Glomerular visceral epithelial cell (primary cell): ENCODE data around the gene TRIM63.

Experiments
- DNase-seq: peaks from one replicate; pipeline ENCODE4 v3.0.0-alpha.2; 2016; ENCODE audit errors: extremely low spot score

The TRIM63 gene

DNA sequence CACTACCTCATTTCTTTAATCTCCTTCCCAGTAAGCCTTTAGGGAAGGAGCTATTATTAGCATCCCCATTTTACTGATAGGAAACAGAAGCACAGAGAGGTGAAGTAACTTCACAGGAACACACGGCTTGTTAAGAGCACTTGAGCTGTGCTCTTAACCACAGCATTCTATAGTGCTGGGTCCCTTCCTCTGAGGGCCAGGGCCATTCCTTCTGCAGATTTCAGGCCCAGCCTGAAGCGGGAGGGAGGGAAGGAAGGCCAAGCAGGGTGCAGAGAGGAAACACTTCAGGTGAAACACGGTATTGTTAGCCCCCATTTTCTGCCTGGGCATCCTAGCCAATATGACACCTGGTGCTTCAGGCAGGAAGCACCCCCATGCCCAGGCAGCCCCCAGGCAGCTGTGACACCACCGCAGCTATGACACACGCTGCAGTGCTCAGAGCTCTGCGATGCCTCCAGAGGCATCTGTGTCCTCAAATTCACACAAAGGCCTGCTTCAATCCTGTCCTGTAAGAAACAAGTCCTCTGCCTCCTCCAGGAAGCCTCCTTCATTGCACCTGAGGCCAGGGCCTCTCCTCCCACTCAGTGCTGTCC lies 50.4 kb downstream of the TRIM63 start:
- DNase-seq = no peak

DNA sequence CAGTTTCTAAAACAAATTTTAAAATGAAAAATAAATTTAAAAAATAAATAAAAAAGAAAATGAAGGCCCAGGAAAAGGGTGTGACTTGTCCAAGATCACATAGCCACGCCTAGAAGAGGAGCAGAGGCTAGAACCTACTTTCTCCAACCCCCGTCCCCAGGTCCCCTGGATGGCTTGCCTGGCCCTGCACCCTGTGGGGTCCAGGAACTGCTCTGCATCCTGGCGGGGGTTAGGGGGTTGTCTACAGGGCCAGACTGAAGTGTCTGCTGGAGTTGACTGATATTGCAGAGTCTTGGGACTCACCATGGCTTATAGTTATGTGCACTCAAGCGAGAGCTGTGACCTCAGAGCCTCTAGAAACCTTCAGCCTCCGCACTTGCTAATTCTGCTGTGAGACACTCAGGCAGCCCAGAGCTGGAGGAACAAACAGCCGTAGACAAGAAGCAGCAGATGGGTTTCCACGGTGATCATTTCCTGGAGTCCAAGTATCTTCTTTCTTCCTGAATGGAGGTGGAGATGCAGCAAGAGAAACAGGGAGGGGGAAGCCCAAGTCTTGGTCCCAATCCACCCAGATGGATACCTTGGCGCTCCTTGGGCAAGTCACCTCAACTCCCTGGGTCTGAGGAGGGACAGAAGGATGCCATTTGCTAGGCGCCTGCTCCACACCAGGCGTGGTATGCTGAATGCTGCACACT lies 51.0 kb downstream of the TRIM63 start:
- DNase-seq = peak; percentile 19

DNA sequence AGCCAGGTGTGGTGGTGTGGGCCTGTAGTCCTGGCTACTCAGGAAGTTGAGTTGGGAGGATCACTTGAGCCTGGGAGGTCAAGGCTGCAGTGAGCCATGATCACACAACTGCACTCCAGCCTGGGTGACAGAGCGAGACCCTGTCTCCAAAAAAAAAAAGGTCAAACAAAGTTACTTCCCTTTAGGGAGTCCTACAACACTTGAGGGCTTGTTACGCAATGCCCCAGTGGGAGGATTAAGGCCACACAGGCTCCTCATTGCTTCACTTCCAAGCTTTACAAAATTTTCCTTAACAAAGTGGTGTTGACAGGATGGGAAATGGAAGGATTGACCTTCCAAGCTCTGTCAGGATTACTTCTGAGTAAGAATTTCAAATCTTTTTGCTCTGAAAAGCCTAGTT lies 52.1 kb downstream of the TRIM63 start:
- DNase-seq = no peak

DNA sequence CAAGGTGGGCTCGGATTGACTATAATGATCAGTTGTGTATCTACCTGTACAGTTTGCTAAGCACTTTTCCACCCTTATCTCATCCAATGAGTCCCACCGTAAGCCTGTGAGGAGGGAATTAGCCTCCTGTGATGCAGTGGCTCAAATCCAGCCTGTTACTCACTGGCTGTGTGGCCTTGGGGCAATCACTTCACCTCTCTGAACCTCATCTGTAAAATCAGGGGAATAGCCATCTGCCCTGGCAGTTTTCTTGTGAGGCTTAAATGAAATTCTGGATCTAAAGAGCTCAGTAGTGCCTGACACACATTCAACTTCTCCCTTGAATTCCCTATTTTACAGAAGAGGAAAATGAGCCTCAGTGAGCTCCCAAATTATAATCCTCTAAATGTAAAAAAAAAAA lies 53.3 kb downstream of the TRIM63 start:
- DNase-seq = no peak

DNA sequence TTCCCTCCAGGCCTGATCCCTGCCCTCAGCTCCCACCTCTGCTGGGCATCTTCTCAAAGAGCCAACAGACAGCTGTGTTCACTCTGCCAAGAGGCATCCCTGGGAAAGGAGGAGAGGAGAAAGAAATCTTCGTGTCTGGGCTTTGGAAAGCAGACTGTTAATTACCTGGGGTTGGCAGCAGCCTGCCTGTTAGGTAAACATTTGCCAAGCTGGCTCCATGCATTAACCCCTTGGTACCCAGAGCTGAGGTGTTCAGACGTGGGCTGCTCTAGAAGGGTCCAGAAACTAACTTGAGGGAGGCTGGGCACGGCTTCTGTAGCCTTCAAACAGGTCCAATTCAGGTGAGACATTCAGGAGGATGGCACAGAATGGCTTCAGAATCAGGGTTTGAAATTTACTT lies 54.6 kb downstream of the TRIM63 start:
- no peak for DNase-seq

DNA sequence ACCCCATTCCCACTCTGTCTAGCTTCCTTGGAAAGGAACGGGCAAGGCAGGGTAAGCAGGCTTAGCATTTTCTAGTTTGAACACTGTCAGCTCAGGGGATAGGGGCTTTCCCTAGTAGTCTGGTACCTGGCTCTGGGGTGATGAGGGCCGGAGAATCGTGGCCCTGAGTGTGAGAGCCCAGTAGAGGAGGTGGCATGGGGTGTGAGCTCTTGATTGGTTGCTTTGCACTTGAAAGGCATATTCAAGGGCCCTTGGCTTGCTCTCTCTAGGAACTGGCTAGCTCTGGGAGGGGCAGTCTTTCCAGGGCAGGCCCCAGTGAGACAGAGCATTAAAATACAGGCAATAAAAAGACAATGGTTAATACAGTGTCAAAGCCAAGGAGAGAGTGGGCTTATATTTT lies 56.6 kb downstream of the TRIM63 start:
- DNase-seq = no peak

DNA sequence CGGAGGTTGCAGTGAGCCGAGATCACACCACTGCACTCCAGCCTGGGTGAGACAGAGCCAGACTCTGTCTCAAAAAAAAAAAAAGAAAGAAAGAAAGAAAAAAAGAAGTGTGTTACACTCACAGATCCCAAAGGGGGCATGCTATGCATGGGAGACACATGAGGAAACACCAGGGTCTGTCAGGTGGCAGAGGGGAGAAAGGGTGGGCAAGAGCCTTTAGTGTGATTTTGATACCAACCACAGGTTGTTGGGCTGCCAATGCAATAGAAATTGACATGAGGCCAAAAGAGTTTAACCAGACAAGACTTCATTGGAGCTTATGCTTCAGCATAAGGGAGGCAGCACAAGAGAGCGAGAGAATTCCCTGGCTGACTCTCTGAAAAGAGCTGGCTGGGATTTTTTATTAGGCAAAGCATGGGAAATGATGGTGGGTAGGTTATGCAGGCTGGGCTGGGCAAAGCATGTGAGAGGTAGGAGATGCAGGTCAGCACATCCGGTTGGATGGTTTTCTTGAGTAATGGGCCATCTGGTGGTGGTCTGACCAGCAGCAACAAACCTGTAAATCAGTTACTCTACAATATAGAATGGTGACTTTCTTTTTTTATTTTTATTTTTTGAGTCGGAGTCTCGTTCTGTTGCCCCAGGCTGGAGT lies 57.5 kb downstream of the TRIM63 start:
- DNase-seq = no peak

DNA sequence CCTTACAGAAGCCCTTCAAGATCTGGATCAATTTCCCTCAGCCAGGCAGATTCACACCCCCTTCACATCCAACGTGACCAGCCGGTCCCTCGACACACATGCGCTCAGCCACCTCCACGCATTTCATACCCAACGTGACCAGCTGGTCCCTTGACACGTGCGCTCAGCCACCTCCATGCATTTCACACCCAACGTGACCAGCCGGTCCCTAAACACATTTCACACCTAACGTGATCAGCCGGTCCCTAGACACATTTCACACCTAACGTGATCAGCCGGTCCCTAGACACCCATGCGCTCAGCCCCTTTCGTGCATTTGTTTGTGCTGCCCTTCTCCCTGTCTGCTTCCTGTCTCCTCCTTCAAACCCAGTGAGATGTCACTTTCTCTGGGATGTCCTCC lies 60.7 kb downstream of the TRIM63 start:
- DNase-seq = no peak

DNA sequence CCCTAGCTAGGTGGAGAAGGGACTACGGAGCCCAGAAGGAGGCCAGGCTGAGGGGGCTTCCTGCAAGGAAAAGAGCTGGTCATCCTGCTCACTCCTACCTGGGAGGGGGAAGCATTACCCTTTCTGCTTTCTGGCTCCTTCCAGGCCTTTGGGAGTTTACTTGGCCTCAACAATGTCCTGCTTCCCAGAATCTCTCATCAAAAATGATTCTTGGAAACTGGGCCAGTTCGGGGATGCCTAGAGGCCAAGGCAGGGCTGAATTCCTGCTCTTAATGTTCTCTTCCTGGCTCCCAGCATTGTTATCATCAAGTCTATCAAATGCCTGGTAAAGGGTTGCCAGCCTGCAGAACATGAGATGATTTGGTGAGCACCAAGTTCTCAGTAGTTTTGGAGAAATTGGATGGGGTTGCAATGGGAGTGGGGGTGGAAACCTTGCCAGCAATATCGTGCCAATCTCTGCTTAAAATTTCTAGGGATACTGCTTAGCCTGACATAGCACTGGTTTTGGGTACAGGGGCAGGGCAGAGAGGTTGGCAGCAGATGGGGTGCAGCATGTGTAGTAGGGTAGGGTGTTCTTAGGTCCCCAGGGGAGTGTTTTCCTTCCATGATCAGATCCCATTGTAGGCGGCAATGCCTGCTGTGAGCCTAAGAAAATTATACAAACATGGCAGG lies 61.9 kb downstream of the TRIM63 start:
- no peak for DNase-seq

DNA sequence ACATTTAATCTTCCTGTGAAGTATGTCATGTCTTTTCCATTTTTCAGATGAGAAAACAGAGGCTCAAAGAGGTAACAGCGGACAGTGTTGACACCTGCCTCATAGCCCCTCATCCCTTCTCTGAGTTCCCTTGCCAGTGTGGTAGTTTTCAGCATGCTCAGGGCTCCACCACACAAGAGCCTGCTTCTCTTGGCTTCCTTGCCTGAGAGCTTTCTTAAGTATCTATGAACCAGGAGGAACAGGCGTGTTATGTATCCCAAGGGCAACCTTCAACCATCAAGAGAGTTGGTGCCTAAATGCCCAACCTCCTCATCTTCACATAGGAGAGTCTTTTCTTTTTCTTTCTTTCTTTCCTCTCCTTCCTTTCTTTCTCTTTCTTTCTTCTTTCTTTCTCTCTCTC lies 63.7 kb downstream of the TRIM63 start:
- DNase-seq = no peak

DNA sequence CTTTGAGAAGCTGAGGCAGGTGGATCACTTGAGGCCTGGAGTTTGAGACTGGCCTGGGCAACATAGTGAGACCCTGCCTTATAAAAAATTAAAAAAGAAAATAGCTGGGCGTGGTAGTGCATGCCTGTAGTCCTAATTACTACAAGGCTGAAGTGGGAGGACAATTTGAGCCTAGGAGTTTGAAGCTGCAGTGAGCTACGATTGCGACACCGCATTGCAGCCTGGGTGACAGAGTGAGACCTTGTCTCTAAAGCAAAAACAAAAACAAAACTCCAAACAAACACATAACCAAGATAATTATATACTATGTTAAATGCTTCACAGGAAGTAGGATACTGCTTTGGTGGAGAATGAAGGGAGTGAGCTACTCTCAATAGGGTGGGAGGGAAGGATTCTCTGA lies 64.2 kb downstream of the TRIM63 start:
- no peak for DNase-seq
